GM21367 (cell line): ENCODE results near the gene UPF1.

Experiments
- ATAC-seq: cut with Tn5 transposase; IDR thresholded peaks from one replicate; pipeline ENCODE4 v1.9.1; 2021; ENCODE audit not compliant: unreplicated experiment

The UPF1 gene

DNA sequence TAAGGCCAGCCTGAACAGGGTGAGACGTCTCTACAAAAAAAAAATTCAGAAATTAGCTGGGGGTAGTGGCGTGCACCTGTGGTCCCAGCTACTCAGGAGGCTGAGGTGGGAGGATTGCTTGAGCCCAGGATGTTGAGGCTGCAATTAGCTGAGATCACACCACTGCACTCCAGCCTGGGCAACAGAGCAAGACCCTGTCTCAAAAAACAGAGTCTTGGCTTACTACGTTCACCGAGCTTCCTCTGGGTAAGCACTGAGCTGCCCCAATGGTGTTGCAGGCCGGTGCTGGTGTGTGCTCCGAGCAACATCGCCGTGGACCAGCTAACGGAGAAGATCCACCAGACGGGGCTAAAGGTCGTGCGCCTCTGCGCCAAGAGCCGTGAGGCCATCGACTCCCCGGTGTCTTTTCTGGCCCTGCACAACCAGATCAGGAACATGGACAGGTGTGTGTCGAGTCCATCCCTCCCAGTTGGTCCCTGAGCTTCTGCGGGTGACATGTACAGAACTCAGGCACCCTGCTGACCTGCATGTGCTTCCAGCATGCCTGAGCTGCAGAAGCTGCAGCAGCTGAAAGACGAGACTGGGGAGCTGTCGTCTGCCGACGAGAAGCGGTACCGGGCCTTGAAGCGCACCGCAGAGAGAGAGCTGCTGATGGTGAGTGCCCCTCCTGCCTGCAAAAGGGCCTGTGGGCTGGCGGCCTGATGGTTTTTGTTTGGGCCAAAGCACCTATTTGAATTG lies 24.1 kb downstream of the UPF1 start:
- no peak for ATAC-seq

DNA sequence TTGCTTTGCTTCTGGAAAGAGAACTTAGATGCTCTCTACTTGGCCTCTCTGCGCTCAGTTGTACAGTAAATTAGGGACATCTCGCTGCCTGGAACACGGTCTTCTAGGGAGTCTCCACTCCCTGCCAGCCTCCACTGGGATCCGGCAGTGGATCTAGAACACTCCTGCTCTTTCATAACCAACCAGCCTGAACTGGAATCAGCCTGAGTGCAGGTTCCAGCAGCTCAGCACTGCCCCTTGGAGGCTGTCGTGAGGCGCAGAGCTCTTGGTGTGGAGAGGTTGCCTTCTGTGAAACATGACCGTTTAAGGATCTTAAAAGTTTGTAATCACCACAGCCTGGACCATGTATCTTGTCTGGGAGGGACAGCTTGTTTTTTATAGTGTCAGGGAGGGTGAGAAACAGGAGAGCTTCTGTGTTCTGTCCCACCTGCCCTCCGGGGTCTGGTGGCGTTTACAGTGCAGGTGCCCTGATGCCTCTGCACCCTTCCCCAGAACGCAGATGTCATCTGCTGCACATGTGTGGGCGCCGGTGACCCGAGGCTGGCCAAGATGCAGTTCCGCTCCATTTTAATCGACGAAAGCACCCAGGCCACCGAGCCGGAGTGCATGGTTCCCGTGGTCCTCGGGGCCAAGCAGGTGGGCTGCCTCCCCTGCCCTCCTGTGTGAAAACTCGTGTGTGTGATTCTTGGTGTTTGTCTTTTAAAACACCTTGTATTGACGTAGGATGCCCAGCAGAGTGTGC lies 24.8 kb downstream of the UPF1 start:
- ATAC-seq: no peak

DNA sequence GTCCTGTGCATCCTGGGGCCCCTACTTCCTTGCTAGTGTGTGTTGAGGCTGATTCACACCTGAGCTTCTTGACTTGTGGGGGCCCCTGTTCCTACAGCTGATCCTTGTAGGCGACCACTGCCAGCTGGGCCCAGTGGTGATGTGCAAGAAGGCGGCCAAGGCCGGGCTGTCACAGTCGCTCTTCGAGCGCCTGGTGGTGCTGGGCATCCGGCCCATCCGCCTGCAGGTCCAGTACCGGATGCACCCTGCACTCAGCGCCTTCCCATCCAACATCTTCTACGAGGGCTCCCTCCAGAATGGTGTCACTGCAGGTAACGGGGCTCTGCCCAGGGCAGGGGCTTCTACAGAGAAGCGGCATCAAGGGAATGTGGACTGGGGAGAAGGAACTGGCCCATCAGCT lies 25.5 kb downstream of the UPF1 start:
- no peak for ATAC-seq

DNA sequence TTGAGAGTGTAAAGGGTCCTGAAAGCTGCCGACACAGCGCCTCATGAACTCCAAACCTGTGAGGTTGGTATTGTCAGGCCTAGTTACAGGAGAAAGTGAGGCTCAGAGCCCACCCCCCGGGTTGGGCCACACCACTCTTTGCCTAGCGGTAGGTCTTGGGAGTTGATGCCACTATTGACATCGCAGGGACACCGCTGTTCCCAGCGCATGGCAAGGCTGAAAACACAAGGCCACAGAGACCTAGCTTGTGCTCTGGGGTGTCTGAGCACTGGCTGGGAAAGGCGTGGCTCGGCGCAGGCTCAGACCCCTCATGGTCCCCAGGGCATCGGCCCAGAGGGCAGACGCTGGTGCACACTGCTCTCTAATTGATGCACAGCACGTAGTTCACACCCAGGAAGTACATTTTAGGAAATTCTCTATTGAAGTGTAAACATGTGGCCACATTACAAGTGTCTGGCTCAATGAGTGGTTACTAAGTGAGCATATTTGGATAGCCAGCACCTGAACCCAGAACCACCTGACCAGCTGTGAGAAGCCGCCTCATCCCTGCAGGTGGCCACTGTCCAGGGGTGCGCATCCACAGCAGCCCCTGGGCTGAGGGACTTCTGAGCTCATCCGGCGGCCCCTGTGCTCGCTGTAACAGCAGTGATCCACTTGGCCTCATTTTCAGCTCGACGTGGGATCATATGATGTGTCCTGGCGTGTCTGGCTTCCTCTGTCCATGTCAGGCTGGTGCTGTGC lies 27.3 kb downstream of the UPF1 start:
- ATAC-seq: no peak

DNA sequence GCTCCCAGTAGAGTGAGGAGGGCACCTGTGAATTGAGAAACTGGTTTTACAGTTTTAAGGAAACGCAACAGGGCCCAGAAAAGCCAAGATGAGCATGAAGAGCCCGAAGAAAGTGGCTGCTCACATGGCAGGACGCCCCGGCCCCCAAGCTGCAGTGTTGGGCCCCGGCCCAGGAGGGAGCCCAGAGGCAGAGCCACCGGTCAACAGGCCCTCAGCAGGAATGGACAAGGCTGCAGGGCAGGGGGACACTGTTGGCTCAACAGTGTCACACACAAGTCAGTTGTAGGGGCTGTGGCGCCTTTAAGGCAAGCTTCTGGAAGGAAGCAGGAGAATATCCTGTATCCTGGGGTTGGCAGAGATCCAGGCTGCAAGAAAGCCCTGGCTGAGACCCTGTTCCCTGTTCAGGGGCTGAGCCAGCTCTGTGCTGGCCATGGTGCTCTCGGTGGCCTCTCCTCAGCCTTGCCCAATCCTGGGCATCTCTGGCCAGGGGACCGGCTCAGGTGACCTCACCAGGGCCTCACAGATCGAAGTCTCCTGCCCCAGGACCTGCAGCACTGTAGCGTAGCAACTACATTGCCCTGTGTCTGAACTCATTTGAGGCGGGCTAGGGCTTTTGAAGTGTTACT lies 28.0 kb downstream of the UPF1 start:
- no peak for ATAC-seq

DNA sequence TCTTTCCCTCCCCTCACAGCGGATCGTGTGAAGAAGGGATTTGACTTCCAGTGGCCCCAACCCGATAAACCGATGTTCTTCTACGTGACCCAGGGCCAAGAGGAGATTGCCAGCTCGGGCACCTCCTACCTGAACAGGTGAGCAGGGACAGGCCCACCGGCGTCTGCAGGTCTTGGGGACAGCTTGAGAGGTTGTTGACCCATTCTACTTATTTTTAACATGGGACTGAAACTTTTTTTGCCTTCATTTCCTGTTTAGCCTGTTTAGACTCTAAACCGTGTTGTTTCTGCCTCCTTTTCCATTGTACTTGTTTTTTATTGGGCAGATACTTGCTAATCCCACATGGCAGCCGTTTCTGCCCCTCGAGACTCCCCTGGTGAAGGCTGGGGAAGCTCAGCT lies 28.5 kb downstream of the UPF1 start:
- ATAC-seq: no peak

DNA sequence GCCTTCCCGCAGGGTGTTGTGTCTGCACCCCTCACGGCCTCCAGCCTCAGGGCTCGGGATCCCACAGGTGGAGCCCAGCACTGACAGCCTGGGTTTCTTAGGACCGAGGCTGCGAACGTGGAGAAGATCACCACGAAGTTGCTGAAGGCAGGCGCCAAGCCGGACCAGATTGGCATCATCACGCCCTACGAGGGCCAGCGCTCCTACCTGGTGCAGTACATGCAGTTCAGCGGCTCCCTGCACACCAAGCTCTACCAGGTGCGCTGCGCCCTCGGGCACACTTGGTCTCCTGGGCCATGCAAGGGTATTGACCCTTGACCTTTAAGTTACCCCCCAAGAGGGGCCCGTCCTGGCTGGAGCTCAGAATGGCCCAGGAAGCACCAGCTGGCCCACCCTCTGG lies 29.0 kb downstream of the UPF1 start:
- no peak for ATAC-seq

DNA sequence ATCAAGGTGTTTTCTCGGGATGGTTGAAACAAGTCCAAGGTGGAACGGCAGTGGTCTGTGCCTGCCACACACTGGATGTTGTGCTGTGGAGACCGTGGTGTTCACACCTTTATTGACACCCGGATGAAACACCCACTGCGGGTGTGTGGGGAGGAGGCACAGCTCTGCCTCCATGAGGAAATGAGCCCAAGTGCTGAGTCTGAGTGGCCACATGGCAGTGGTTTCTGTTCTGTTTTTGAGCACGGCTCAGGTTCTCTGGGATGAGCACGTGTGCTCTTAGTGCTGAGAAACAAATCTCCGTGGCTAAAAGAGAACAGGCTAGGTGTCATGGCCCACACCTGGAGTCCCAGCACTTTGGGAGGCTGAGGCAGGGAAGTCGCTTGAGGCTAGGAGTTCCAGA lies 29.5 kb downstream of the UPF1 start:
- ATAC-seq: no peak

DNA sequence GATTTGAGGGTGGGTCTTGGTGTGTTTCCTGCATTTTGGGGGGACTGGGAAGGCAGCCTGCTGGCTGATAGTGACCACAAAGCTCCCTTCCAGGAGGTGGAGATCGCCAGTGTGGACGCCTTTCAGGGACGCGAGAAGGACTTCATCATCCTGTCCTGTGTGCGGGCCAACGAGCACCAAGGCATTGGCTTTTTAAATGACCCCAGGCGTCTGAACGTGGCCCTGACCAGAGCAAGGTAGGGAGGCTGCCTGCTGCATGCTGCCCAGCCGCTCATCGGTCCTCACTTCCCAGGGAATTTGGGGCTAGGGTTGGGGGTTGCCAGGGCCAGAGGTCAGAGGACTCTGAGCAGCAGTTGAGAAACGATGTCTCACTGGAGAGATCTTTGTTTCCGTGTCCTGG lies 30.2 kb downstream of the UPF1 start:
- no peak for ATAC-seq

DNA sequence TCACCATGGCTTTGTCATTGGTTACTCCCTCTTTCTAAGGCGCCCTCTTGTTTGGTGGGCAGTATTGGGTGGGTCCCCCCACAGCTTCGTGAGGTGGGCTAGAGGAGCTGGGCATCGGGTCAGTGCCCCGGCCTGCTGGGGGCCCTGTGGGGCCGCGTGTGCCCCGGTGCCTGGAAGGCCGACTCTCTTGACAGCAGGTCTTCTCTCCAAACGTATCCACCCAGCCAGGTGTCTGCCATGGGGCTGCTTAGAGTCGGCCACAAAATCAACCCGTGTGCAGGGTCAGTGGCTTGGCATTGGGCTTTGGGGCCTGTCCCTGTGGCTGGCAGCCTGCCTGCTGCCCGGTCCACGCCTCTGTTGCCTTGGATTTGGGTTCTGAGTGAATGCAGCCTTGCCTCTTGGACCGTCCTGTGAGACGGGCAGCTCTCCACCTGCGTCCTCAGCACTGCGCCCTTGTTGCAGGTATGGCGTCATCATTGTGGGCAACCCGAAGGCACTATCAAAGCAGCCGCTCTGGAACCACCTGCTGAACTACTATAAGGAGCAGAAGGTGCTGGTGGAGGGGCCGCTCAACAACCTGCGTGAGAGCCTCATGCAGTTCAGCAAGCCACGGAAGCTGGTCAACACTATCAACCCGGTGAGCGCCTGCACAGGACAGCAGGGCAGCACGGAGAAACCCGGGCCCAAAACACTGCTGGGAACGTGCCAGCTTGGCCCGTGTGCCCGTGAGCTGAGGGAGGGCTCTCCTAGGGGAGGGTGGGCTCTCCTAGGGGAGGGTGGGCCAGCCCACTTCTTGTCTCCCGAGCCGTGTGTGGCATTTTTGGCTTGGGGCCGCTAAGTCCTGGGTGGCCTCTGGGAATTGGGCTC lies 31.4 kb downstream of the UPF1 start:
- no peak for ATAC-seq

DNA sequence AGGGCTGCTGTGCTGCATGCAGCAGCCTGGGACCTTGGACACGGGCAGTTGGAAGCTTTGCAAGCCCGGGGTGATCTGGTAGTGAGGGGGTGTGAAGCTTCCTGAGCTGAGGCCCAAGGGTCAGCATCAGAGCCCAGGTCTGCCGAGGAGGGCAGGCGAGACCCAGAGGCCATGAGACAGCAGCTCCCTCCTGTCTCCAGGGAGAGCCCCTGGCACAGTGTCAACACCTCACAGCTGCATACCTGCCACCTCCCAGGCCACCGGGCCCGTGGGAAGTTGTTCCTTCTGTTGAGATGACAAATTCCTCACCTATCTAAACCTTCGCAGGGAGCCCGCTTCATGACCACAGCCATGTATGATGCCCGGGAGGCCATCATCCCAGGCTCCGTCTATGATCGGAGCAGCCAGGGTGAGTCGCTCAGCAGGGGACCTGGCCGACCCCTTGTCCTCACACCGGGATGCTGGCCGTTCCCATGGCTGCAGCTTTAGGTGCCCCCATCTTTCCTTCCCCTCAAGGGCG lies 32.1 kb downstream of the UPF1 start:
- no peak for ATAC-seq

DNA sequence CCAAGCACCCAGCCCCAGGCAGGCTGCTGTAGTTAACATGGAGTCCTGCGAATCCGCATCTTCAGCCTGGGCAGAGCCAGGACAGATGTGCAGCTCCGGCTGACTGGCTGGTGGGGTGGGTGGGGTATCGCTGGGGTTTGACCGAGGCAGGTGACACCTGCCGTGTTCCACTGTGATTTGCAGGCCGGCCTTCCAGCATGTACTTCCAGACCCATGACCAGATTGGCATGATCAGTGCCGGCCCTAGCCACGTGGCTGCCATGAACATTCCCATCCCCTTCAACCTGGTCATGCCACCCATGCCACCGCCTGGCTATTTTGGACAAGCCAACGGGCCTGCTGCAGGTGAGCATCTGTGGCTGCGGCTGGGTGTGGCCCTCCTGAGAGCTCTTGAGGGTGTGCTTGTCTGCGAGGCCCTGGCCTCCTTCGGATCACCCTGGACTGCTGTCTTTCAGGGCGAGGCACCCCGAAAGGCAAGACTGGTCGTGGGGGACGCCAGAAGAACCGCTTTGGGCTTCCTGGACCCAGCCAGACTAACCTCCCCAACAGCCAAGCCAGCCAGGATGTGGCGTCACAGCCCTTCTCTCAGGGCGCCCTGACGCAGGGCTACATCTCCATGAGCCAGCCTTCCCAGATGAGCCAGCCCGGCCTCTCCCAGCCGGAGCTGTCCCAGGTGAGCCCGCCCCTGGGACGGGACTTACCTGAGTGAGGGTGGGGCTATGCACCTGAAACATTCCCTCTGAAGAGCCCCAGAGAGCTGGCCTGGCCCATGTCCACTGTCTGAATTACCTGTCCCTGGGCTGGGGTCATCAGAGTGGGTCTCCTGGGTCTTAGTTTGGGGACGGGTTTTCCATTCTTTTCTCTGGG lies 33.6 kb downstream of the UPF1 start:
- ATAC-seq: no peak

DNA sequence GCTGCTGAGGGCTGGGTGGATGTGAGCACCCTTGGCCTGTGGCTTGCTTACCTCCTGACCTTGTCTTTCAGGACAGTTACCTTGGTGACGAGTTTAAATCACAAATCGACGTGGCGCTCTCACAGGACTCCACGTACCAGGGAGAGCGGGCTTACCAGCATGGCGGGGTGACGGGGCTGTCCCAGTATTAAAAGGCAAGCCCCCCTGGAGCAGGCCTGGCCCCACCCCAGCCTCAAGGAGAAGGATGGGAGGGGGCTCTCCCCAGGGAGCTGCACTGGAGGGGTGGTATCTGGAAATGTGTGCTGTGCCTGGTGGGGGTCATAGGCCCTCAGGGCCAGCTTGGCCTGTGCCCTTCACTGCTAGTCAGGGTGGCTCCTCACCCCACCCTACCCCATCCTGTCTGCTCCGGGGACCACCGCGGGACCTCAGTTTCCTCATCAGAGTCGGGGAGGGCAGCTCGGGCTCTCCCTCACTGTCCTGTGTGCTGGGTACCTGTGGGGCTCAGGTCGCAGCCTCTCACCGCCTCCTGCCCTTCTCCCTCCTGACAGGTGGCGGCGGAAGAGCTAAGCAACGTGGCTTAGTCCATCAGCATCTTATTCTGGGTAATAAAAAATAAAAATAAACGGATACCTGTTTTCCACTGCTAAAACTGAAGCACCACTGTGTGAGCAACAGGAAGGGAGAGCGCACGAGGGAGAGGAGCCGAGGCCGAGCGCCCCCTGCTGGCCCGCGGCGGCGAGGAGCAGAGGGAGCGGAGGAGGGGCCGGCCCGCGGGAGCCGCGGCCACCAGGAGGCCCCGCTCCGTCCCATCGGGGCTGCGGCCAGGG lies 34.4 kb downstream of the UPF1 start:
- ATAC-seq: no peak

DNA sequence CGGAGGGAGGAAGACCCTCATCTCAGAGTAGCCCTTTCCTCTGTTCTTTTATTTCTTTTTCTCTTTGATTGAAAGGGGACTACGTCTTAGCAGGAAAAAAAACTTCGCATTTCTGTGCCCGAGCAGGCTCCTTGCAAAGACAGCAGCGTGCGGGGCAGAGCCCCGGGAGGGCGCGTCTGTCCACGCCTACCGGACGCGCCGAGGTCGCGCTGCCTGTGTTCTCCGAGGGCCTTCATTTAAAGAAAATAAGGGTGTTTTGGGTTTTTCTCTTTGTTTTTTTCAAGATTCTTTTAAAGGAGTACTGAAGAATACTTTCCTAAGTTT lies 35.0 kb downstream of the UPF1 start:
- ATAC-seq: no peak

DNA sequence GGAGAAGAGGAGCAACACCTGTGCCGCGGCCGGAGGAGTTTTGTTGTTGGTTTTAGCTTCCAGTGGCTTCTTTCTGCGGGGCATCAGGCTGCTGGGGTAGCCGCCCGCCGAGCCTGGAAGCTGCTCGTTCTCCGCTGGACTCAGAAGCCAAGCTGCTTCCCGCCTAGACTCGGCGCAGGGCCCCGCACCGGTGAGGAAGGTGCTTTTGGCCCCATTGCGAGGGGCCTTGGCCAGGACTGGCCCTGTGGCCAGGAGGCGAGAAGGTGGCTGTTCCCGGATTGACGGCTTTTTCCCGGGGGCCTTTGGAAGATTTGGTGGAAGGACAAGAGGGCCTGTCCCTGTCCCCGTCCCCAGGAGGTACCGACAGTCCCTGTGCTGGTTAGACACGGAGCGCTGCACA lies 35.4 kb downstream of the UPF1 start:
- ATAC-seq: no peak

DNA sequence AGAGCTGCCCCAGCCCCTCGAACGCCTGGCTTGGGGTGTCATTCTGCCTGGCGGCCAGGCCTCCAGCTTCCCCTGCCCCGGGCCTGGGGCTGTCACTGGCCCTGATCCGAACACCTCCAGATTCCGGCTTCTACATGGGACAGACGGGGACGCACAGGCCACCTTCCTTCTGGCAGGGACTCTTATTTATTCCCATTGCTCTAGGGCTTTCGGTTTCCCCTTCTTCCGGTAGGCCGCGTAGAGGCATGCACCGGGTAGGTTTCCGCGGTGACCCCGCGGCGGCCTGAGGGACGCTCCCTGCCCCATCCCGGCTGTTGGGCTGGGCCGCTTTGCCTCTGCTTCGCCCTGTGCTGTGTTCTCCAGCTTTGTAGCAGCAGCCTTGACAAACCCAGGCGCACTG lies 36.0 kb downstream of the UPF1 start:
- no peak for ATAC-seq

DNA sequence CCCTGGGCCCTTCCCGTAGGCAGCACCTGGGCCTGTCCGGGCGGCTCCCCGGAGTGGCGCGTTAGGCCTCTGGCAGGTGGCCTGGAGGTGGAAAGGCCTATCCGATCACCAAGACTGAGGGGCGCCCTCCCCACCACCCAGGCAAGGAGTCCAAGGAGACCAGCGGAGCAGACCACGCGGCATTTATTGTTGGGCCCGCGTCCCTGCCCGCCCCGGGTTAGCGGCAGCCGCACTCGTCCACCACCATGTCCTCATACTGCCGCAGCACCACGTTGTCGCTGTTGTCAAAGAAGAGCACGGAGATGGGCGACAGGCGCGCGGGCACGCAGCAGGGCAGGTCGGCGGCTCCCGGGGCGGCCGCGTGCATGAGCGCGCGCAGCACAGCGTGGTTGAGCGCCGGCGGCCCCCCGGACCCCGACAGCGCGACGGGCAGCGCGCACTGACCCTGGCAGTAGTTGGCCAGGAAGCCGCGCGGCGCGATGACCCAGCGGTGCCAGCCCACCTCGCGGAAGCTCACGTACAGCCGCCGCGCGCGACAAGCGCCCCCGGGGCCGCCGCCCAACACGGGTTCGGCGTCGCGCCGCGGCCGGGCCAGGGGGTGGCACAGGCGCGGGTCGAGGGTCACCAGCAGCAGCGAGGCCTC lies 36.7 kb downstream of the UPF1 start:
- ATAC-seq: no peak

DNA sequence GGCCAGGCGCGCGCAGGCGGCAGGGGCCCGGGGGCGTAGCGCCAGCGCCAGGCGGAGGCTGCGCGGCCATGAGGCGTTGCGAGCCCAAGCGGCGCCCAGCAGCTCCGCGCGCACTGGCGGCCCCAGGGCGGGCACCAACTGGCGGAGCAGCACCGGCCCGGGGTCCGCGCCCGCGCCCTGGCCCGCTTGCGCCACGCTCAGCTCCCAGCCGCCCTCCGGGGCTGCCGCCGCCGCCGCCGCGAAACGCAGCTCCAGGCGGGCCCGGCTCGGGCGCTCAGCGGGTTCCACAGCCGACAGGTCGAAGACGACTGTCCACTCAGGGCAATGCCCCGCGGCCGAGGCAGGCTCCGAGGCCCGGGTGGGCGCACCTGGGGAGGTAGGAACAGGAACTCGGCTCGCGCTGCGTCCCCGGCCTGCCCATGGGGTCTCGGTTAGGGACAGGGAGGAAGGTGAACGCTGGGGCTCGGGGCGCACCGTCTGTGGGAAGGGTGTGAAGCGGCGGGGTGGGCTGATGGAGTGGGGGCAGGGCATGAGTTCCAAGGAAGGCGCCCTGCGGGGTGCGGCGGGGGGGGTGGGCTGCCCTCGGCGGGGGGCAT lies 37.4 kb downstream of the UPF1 start:
- no peak for ATAC-seq
